ENCODE results near the gene PCIF1. TPM values are rescaled to one million over a fixed set of nuclear protein-coding genes. Genes with fewer than 3 reads are reported as not detected.

Gene PCIF1
- total and polyA plus RNA-seq, 9 of the 15 experiments (the other 6 are each of a cell fraction or from before 2014, with no cell fraction given) = 5.8 to 29.4 (median 11.3) TPM

GRCh38 chr20:45959126-45959525 is 24.6 kb downstream of the PCIF1 start:
- peaks cover 68% of the 10 kb centered on the region; the same call in 2 of the 3 replicates for H3K36me3 ChIP-seq (ENCODE audit: control insufficient read depth, insufficient read depth, low read length)
- peaks cover 0 to 13% of the 10 kb centered on the region in 2 experiments; a peak in 2 of 5 replicates for H3K4me1 ChIP-seq (replicated peaks in 1 of 2; ENCODE audit: control insufficient read depth in 2 of 2, insufficient read depth in 2 of 2, low read length in 2 of 2)
- no peaks in the 10 kb centered on the region for H3K27me3 ChIP-seq (ENCODE audit: control insufficient read depth in 2 of 2, insufficient read depth in 2 of 2, low read length in 2 of 2)
- H3K79me2 ChIP-seq (ENCODE audit: control insufficient read depth, insufficient read depth, low read length) = no peaks in the 10 kb centered on the region
- no peak for DNase-seq (ENCODE audit: extremely low read depth in 1 of 4, low spot score in 3 of 4)
- POLR2A ChIA-PET = interaction anchor here (0.8 to 4.3 kb wide), 4 partner anchors 10 to 155 kb away, joined by 3 to 20 read pairs (median 6); partner anchors contain the start of gene ZNF335
- WGBS (ENCODE audit: insufficient coverage, low coverage, missing lambda C conversion rate) = 93% methylated on average over 16 of the region's 16 CpGs
- H3K4me3 ChIP-seq = no peak overlapping the region
- intact Hi-C loops (cut with micrococcal nuclease) = no loop called here
- no peak for ATAC-seq
- H3K4me2 ChIP-seq (ENCODE audit: insufficient read depth, low read length) = no peak overlapping the region
- peaks cover 6% of the 10 kb centered on the region; the same call in 1 of the 2 replicates for H4K20me1 ChIP-seq (replicated peaks; ENCODE audit: control insufficient read depth, insufficient read depth, low read length)
- no peak for FAIRE-seq
- H3K27ac ChIP-seq (ENCODE audit: extremely low read depth, low read depth, low read length) = no peak overlapping the region
- H3K9me1 ChIP-seq (ENCODE audit: control insufficient read depth, insufficient read depth, low read length) = no peaks in the 10 kb centered on the region
- TF ChIP-seq HNRNPH1 (optimal IDR thresholded peaks at IDR 0.05; ENCODE audit: low read depth, low read length) = no peak
- no peak for TF ChIP-seq EWSR1 (IDR thresholded peaks at IDR 0.05; ENCODE audit: borderline replicate concordance, low read depth, partially characterized antibody)
- no peak for TF ChIP-seq HCFC1 (IDR thresholded peaks at IDR 0.05; ENCODE audit: low read depth, low read length)
- TF ChIP-seq DDX20 (tag; IDR thresholded peaks at IDR 0.05; ENCODE audit: low read depth) = no peak
- no peak for TF ChIP-seq ARID3A (IDR thresholded peaks at IDR 0.05; ENCODE audit: borderline replicate concordance, low read depth, low read length)
- TF ChIP-seq POLR2B (IDR thresholded peaks at IDR 0.05; ENCODE audit: low read depth, partially characterized antibody) = no peak
- TF ChIP-seq RFX1 (IDR thresholded peaks at IDR 0.05) = no peak
- no peak for TF ChIP-seq HMBOX1 (IDR thresholded peaks at IDR 0.05)
- BruUV-seq (replicated peaks) = no TSS peak
- H3K9ac ChIP-seq (ENCODE audit: insufficient read depth in 1 of 2, low read depth in 2 of 2, low read length in 2 of 2) = no peak overlapping the region
- H3K9me3 ChIP-seq (replicated peaks; ENCODE audit: control insufficient read depth, insufficient read depth, low read depth, low read length) = no peaks in the 10 kb centered on the region
- in situ Hi-C loops (cut with MboI) = no loop called here
- no peak overlapping the region for H2AFZ ChIP-seq (ENCODE audit: low read depth, low read length)
- CTCF ChIA-PET (ENCODE audit: low intra/inter-chr PET ratio) = no interaction called here

Measured in K562 (cell line).